CD4-positive, alpha-beta T cell treated with Interleukin-17A for 4 hours (primary cell): ENCODE results near the gene SPRY4.
"Not testable (repeated sequence)": the region's sequence is repeated elsewhere in the genome, so short reads cannot be mapped to it uniquely, and the experiment has no call there.

ENCODE experiments used
- DNase-seq: peaks from one replicate; pipeline ENCODE4 v3.0.0-alpha.2; 2020; ENCODE audit warnings: mixed read lengths

Gene SPRY4

GRCh38 chr5:142314109-142314508 lies 10.7 kb downstream of the SPRY4 start:
- no peak for DNase-seq

- DNase-seq, result no peak
These were observed 11.1 kb downstream of the SPRY4 start for GRCh38 chr5:142313682-142314081.

GRCh38 chr5:142313275-142313674 lies 11.5 kb downstream of the SPRY4 start:
- DNase-seq, result no peak

- DNase-seq, result no peak
These were observed 12.4 kb downstream of the SPRY4 start for GRCh38 chr5:142312399-142312798.

- DNase-seq, result no peak
These were observed 13.1 kb downstream of the SPRY4 start for GRCh38 chr5:142311725-142312124.

- no peak for DNase-seq
These were observed 14.0 kb downstream of the SPRY4 start for GRCh38 chr5:142310803-142311202.

GRCh38 chr5:142309747-142310318 lies 15.0 kb downstream of the SPRY4 start:
- DNase-seq, result no peak

GRCh38 chr5:142308358-142308757 lies 16.5 kb downstream of the SPRY4 start:
- no peak for DNase-seq

- DNase-seq, result no peak
These were observed 17.5 kb downstream of the SPRY4 start for GRCh38 chr5:142307146-142307890.

- DNase-seq, result no peak
These were observed 18.7 kb downstream of the SPRY4 start for GRCh38 chr5:142306077-142306502.

- no peak for DNase-seq
These were observed 19.6 kb downstream of the SPRY4 start for GRCh38 chr5:142305211-142305610.

GRCh38 chr5:142304013-142304701 lies 20.7 kb downstream of the SPRY4 start:
- DNase-seq, result no peak

GRCh38 chr5:142303565-142303964 lies 21.3 kb downstream of the SPRY4 start:
- no peak for DNase-seq

GRCh38 chr5:142301540-142301939 lies 23.3 kb downstream of the SPRY4 start:
- DNase-seq, result no peak

- DNase-seq, result no peak
These were observed 24.1 kb downstream of the SPRY4 start for GRCh38 chr5:142300677-142301076.

- DNase-seq, result no peak
These were observed 26.0 kb downstream of the SPRY4 start for GRCh38 chr5:142298789-142299188.

GRCh38 chr5:142297786-142298185 lies 27.0 kb downstream of the SPRY4 start:
- DNase-seq, result not testable (repeated sequence)

GRCh38 chr5:142296914-142297417 lies 27.9 kb downstream of the SPRY4 start:
- no peak for DNase-seq

- DNase-seq, result no peak
These were observed 28.6 kb downstream of the SPRY4 start for GRCh38 chr5:142295960-142296860.

- no peak for DNase-seq
These were observed 29.6 kb downstream of the SPRY4 start for GRCh38 chr5:142295084-142295758.

GRCh38 chr5:142293486-142293885 lies 31.3 kb downstream of the SPRY4 start:
- DNase-seq, result no peak

GRCh38 chr5:142292808-142293207 lies 32.0 kb downstream of the SPRY4 start:
- DNase-seq, result no peak
